ENCODE results near the gene LDLRAD4. TPM values are rescaled to one million over a fixed set of nuclear protein-coding genes. Genes with fewer than 3 reads are reported as not detected.

LDLRAD4 gene
- total RNA-seq, 1 donor = under 0.01 TPM

DNA sequence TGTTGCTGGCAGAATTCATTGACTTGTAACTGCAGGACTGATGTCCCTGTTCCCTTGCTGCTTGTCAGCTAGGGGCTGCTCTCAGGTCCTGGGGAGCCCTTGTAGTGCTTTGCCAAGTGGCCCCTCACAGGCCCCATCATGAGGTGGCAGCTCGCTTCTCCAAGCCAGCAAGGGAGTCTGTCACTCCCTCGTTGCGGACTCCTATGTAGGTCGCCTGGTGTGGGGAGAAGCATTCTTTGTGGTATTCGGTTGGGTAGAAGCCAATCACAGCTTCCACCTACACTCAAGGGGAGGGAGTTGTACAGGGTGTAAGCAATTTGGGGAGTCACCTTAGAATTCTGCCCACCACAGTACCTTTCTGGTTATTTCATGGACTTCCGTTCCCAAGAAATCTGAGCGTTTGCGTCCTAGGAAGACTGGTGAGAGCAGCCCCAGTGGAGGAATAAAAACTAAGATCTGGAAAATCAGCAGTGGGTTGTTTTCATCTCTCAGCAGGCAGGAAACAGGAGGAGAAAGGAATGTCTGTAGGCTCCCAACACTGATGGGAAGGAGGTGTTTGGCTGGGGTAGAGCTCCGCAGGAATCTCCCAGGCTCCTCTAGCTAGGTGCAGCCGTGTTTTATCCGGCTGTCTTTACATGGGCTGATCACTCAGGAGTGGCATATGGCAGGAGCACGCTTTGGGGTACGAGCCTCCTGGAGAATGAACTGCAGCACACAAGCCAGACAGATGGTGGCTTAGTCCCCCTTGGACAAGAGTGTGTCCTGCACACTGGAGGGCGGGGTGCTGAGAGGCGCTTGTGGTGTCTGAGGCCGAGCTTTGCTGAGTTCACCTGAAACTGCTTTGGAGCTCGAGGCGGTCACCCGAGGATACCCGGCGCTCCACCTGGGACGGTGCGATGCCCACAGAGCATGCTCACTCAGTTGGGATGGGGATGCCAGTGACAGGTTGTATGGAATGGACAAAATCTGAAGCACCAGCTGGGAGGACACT lies 58.3 kb downstream of the LDLRAD4 start:
- H3K9me3 ChIP-seq (ENCODE audit: low read depth, low read length) = no peaks in the 10 kb centered on the region
- H3K4me1 ChIP-seq (ENCODE audit: insufficient read depth, low read length) = no peaks in the 10 kb centered on the region
- no peaks in the 10 kb centered on the region for H3K79me2 ChIP-seq (ENCODE audit: insufficient read depth, low read length)
- no peak overlapping the region for H3K4me2 ChIP-seq (ENCODE audit: insufficient read depth, low read length)
- DNase-seq (ENCODE audit: insufficient read length, low spot score, missing footprints) = no peak
- no peaks in the 10 kb centered on the region for H3K36me3 ChIP-seq (ENCODE audit: insufficient read depth, low read length)
- no peak overlapping the region for H2AFZ ChIP-seq (ENCODE audit: low read length)
- no peak overlapping the region for H3K27ac ChIP-seq (ENCODE audit: low read depth, low read length)
- no peaks in the 10 kb centered on the region for H4K20me1 ChIP-seq (ENCODE audit: insufficient read depth, low read length)
- H3K27me3 ChIP-seq (ENCODE audit: insufficient read depth, low read length) = no peaks in the 10 kb centered on the region
- no peak overlapping the region for H3K4me3 ChIP-seq (ENCODE audit: insufficient read depth, low read length)
- TF ChIP-seq, protein P1, sequence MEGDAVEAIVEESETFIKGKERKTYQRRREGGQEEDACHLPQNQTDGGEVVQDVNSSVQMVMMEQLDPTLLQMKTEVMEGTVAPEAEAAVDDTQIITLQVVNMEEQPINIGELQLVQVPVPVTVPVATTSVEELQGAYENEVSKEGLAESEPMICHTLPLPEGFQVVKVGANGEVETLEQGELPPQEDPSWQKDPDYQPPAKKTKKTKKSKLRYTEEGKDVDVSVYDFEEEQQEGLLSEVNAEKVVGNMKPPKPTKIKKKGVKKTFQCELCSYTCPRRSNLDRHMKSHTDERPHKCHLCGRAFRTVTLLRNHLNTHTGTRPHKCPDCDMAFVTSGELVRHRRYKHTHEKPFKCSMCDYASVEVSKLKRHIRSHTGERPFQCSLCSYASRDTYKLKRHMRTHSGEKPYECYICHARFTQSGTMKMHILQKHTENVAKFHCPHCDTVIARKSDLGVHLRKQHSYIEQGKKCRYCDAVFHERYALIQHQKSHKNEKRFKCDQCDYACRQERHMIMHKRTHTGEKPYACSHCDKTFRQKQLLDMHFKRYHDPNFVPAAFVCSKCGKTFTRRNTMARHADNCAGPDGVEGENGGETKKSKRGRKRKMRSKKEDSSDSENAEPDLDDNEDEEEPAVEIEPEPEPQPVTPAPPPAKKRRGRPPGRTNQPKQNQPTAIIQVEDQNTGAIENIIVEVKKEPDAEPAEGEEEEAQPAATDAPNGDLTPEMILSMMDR (IDR thresholded peaks at IDR 0.05; ENCODE audit: extremely low read depth, low read depth, low read length) = no peak

DNA sequence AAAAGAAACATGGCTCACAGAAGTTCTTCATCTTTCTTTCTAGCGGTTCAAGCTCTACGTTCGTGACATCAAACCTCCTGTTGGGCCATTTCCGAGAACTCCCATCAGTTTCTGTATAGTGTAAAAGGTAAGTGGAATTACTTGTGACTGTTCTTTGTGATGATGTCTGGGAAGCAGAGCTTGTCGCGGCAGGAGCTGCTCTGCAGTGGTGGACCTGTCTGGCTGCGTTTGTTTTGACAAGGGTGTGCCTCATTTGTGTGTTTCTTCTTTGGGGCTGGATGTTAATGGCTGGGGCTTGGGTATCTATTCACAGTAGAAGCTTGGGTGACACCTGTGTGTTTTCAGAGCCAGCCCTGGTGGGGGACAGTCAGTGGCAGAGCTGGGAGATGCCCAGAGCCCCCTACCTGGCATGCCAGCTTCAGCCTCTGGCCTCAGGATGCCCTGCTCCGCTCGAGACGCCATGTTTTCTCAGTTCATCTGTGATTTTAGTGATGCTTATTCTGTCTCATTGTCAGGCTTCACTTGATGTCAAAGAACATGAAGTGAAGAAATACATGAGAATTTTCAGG lies 59.6 kb downstream of the LDLRAD4 start:
- DNase-seq (ENCODE audit: insufficient read length, low spot score, missing footprints) = no peak
- Histone ChIP-seq H3K79me2 (ENCODE audit: insufficient read depth, low read length) (no peaks in the 10 kb centered on the region), H3K9me3 (ENCODE audit: low read depth, low read length) (no peaks in the 10 kb centered on the region), H3K36me3 (ENCODE audit: insufficient read depth, low read length) (no peaks in the 10 kb centered on the region), H2AFZ (ENCODE audit: low read length) (no peak overlapping the region), H3K4me3 (ENCODE audit: insufficient read depth, low read length) (no peak overlapping the region), H3K27ac (ENCODE audit: low read depth, low read length) (no peak overlapping the region), H3K4me2 (ENCODE audit: insufficient read depth, low read length) (no peak overlapping the region), H3K4me1 (ENCODE audit: insufficient read depth, low read length) (no peaks in the 10 kb centered on the region), H4K20me1 (ENCODE audit: insufficient read depth, low read length) (no peaks in the 10 kb centered on the region), H3K27me3 (ENCODE audit: insufficient read depth, low read length) (no peaks in the 10 kb centered on the region)
- TF ChIP-seq, protein P1 (IDR thresholded peaks at IDR 0.05; ENCODE audit: extremely low read depth, low read depth, low read length) = no peak

DNA sequence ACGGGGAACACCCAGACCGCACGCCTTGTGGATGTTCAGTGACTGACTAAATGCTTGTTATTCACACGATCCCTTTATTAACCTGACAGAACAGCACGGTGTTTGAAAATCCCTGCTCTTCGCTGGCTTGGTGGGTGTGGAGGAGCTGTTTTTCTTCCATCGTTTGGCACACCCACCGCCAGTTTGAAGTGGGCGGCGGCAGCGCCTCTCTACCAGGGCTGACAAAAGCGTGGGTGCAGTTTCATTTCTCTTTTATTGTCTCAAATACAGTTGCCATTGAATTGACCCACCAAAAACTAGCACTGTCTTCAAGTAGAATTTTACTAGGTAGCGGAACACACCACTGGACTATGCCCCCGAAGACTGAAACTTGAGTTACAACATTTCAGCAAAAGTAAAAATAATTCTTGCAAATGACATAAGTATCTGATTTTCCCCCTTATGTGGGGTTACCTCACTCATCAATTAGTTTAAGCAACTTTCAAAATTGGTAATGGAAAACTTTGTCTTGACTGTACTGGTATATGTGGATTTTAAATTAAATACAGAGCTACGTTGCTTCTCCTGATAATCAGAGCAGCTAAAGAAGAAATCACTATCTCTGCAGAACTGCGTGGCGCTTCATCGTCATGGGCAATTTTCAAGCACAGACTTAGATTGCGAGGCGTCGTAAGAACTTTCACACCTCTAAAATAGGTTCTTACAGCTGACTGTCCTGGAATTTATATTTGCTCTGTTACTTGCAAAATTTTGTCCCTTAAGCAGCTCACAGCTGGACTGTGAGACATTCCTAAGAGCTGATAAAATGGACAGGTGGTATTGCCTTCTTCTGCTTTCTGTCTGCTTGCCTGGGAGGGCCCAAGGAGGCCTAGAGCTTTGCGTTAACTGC lies 60.9 kb downstream of the LDLRAD4 start:
- TF ChIP-seq, protein P1 (IDR thresholded peaks at IDR 0.05; ENCODE audit: extremely low read depth, low read depth, low read length) = no peak
- no peak for DNase-seq (ENCODE audit: insufficient read length, low spot score, missing footprints)
- H3K79me2 ChIP-seq (ENCODE audit: insufficient read depth, low read length) = no peaks in the 10 kb centered on the region

More for the DNA sequence above, 60.9 kb downstream of the LDLRAD4 start:
- H3K27ac ChIP-seq (ENCODE audit: low read depth, low read length) = no peak overlapping the region
- H3K4me3 ChIP-seq (ENCODE audit: insufficient read depth, low read length) = no peak overlapping the region
- no peaks in the 10 kb centered on the region for H3K27me3 ChIP-seq (ENCODE audit: insufficient read depth, low read length)
- H2AFZ ChIP-seq (ENCODE audit: low read length) = no peak overlapping the region
- no peaks in the 10 kb centered on the region for H3K4me1 ChIP-seq (ENCODE audit: insufficient read depth, low read length)
- H3K9me3 ChIP-seq (ENCODE audit: low read depth, low read length) = no peaks in the 10 kb centered on the region
- no peaks in the 10 kb centered on the region for H4K20me1 ChIP-seq (ENCODE audit: insufficient read depth, low read length)
- H3K4me2 ChIP-seq (ENCODE audit: insufficient read depth, low read length) = no peak overlapping the region
- no peaks in the 10 kb centered on the region for H3K36me3 ChIP-seq (ENCODE audit: insufficient read depth, low read length)
